K562 (cell line): ENCODE results near the gene CHAC1. TPM values are rescaled to one million over a fixed set of nuclear protein-coding genes. Genes with fewer than 3 reads are reported as not detected.

ENCODE experiments used
- CREB3L1 ChIP-seq: fragments of 450-650 bp; IDR thresholded peaks from 2 replicates; pipeline ENCODE4 v1.6.1; 2014; ENCODE audit warnings: low read depth, mild to moderate bottlenecking, moderate library complexity, borderline replicate concordance
- ELF1 ChIP-seq: fragments of 200-800 bp; sonication (Bioruptor generic); IDR thresholded peaks from 2 replicates; pipeline ENCODE4 v1.6.1; 2016; ENCODE audit warnings: missing genetic modification characterization, missing compliant biosample characterization
- GTF2A2 ChIP-seq: IDR thresholded peaks from 2 replicates; pipeline ENCODE4 v1.6.1; 2016; ENCODE audit warnings: mild to moderate bottlenecking, missing genetic modification characterization, missing compliant biosample characterization
- HDAC1 ChIP-seq, 2 experiments: fragments of 450-650 bp; IDR thresholded peaks; 2 replicates each; pipeline ENCODE4 v1.6.1; 2016 to 2017; ENCODE audit warnings: inconsistent platforms in 1 of 2, mild to moderate bottlenecking in 1 of 2, moderate library complexity in 1 of 2
- ILF3 ChIP-seq: fragments of 450-650 bp; IDR thresholded peaks from 2 replicates; pipeline ENCODE4 v1.6.1; 2018; ENCODE audit warnings: antibody characterized with exemption, mild to moderate bottlenecking, moderate library complexity, borderline replicate concordance
- RBFOX2 ChIP-seq: fragments of 200-400 bp; formaldehyde crosslinking; IDR thresholded peaks from 2 replicates; pipeline ENCODE4 v1.6.1; 2017; ENCODE audit warnings: low read depth, mild to moderate bottlenecking, low read length, moderate library complexity
- SMARCC2 ChIP-seq: fragments of 450-650 bp; IDR thresholded peaks from 2 replicates; pipeline ENCODE4 v1.6.1; 2017; ENCODE audit warnings: antibody characterized with exemption, moderate library complexity, mild to moderate bottlenecking, low read depth
- SRSF7 ChIP-seq: fragments of 200-400 bp; formaldehyde crosslinking; optimal IDR thresholded peaks from 2 replicates; pipeline ENCODE3; 2017; ENCODE audit warnings: mild to moderate bottlenecking, low read depth, low read length
- TEAD1 ChIP-seq, 2 experiments: fragments of 450-650 bp in 1 of 2; sonication (generic) in 1 of 2; formaldehyde crosslinking; IDR thresholded peaks; 2 replicates each; pipeline versions ENCODE4 v1.4.0 to v1.8.0; 2020 to 2022; ENCODE audit warnings: mild to moderate bottlenecking in 2 of 2, missing genetic modification reagents in 1 of 2
- TEAD2 ChIP-seq: fragments of 450-650 bp; IDR thresholded peaks from 2 replicates; pipeline ENCODE4 v1.6.1; 2016; ENCODE audit warnings: missing genetic modification characterization, control low read depth, missing compliant biosample characterization
- TOE1 ChIP-seq, 2 experiments: fragments of 450-650 bp in 1 of 2; sonication (generic) in 1 of 2; formaldehyde crosslinking in 1 of 2; IDR thresholded peaks; 2 replicates each; pipeline versions ENCODE4 v1.7.1 to v1.8.0; 2016 to 2022; ENCODE audit warnings: borderline replicate concordance in 2 of 2, mild to moderate bottlenecking in 2 of 2, antibody characterized with exemption in 1 of 2, inconsistent platforms in 1 of 2, low read depth in 1 of 2, missing genetic modification reagents in 1 of 2, moderate library complexity in 1 of 2
- ZC3H11A ChIP-seq: IDR thresholded peaks from 2 replicates; pipeline ENCODE4 v1.6.1; 2012; ENCODE audit warnings: low read depth, low read length, improper control_type of control experiment
- ZFPM2 ChIP-seq: fragments of 250-450 bp; sonication (Bioruptor Pico); IDR thresholded peaks from 2 replicates; pipeline ENCODE4 v1.5.1; 2022; ENCODE audit warnings: mild to moderate bottlenecking
- ZNF311 ChIP-seq: fragments of 250-450 bp; sonication (Bioruptor Pico); IDR thresholded peaks from 2 replicates; pipeline ENCODE4 v1.4.0; 2020; ENCODE audit warnings: mild to moderate bottlenecking, moderate library complexity
- ZNF324 ChIP-seq: fragments of 250-450 bp; sonication (Bioruptor Pico); IDR thresholded peaks from 2 replicates; pipeline ENCODE4 v1.4.0; 2020; ENCODE audit warnings: mild to moderate bottlenecking
- ZNF639 ChIP-seq, 2 experiments: fragments of 200-800 bp in 1 of 2; sonication (Bioruptor generic) in 1 of 2; sonication (generic) in 1 of 2; formaldehyde crosslinking in 1 of 2; IDR thresholded peaks in 1 of 2; conservative IDR thresholded peaks in 1 of 2; 2 replicates each; pipeline versions ENCODE4 v1.5.0 to v1.6.1; 2016 to 2020; ENCODE audit warnings: missing compliant biosample characterization in 1 of 2, missing genetic modification characterization in 1 of 2, missing genetic modification reagents in 1 of 2
- ZNF79 ChIP-seq: fragments of 250-450 bp; sonication (Bioruptor Pico); IDR thresholded peaks from 2 replicates; pipeline ENCODE4 v1.4.0; 2020; ENCODE audit warnings: low read depth, mild to moderate bottlenecking, moderate library complexity
- polyA plus RNA-seq, 8 experiments: library from polyadenylated mRNA; depleted of rRNA in 4 of 8; stranded (reverse) in 5 of 8; unstranded in 3 of 8; fragments of >200 nt; fragmentation: Nextera tagmentation in 2 of 8; fragmentation: Illumina TruSeq in 1 of 8; extraction: Ambion mirVana in 2 of 8; extraction: Trizol in 1 of 8; gene quantifications; 2 replicates each; pipeline versions ENCODE4 v1.2.1 to v1.2.3, GENCODE V29; 2011 to 2014; ENCODE audit warnings: inconsistent platforms in 1 of 8, missing spikeins in 1 of 8
- total RNA-seq, 7 experiments: library from RNA; depleted of rRNA in 6 of 7; stranded (reverse); fragments of >200 nt in 6 of 7; fragmentation: Illumina TruSeq in 2 of 7; extraction: Trizol in 2 of 7; gene quantifications; 2 replicates each; pipeline versions ENCODE4 v1.2.1 to v1.2.3, GENCODE V29; 2011 to 2021; ENCODE audit warnings: low replicate concordance in 1 of 7
- TF ChIP-seq, protein P1 (sequence below): fragments of 200-800 bp; sonication (Bioruptor generic); IDR thresholded peaks from 2 replicates; pipeline ENCODE4 v1.6.1; 2016; ENCODE audit warnings: missing genetic modification characterization, missing compliant biosample characterization

The CHAC1 gene
- total and polyA plus RNA-seq, 9 of the 15 experiments (the other 6 are each of a cell fraction or from before 2014, with no cell fraction given), result 0.47 to 39.0 (median 7.5) TPM

DNA sequence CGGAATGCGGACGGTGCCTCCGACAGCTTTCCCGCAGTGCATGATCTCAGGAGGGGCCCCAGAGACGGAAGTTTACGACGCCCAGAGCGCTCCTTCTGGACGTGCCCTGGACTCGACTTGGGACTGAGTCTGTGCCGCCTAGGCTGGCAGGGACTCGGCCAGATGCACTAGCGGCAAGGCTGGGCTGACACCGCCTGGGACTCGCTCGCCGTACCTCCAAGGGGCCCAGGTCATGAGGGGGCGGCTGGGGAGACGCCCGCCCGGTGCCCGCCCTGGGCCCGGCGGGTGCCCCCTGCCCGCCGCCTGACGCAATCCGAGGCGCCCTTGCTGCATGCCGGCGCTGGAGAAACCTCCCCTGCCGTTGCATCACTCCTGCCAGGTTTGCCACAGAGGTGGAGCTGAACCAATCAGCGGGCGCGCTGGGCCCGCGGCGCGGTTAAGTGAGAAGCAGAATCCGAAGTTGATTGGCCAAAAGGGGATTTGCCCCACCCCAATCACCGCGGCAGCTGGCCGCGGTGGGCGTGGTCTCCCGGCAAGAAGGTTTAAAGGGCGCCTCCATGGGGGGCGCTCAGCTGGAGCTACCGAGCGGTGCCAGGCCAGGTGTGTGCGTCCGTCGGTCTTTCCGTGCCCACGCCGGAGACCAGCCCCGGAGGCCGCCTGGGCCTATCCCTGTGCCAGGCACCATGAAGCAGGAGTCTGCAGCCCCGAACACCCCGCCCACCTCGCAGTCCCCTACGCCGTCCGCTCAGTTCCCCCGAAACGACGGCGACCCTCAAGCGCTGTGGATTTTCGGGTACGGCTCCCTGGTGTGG is at the start of gene CHAC1 (continued):
- no peak for TF ChIP-seq ZNF311 (CRISPR knock-in tag)
- TF ChIP-seq ZNF324 (CRISPR knock-in tag), result no peak
- no peak for TF ChIP-seq ZNF79 (CRISPR knock-in tag)
- 0 out of 4 replicates have a peak, but pooled peaks of 1 of the 2 experiments have one; percentile 53 for TF ChIP-seq TEAD1 (CRISPR knock-in tag; IDR thresholded peaks at IDR 0.05)
- no peak for TF ChIP-seq ILF3
- TF ChIP-seq TOE1 (IDR thresholded peaks at IDR 0.05; ENCODE audit: borderline replicate concordance), result no peak
- no peak for TF ChIP-seq TOE1 (CRISPR knock-in tag; IDR thresholded peaks at IDR 0.05; ENCODE audit: borderline replicate concordance, low read depth)
- peak; percentile 98 for TF ChIP-seq RBFOX2
- no peak for TF ChIP-seq SRSF7
- TF ChIP-seq ZFPM2, result no peak
- no peak for TF ChIP-seq ZC3H11A
- TF ChIP-seq ELF1 (tag), result no peak
- TF ChIP-seq ZNF639 (CRISPR knock-in tag; conservative IDR thresholded peaks at IDR 0.05 in 1 of 2, IDR thresholded peaks at IDR 0.05 in 1 of 2), result no peak
- no peak for TF ChIP-seq GTF2A2 (tag)
- TF ChIP-seq HDAC1 (IDR thresholded peaks at IDR 0.05), result peak in 1 of 2 experiments; percentile 67; a peak in 2 of 4 replicates
- no peak for TF ChIP-seq SMARCC2
- no peak for TF ChIP-seq TEAD2 (tag)
- TF ChIP-seq, protein P1, sequence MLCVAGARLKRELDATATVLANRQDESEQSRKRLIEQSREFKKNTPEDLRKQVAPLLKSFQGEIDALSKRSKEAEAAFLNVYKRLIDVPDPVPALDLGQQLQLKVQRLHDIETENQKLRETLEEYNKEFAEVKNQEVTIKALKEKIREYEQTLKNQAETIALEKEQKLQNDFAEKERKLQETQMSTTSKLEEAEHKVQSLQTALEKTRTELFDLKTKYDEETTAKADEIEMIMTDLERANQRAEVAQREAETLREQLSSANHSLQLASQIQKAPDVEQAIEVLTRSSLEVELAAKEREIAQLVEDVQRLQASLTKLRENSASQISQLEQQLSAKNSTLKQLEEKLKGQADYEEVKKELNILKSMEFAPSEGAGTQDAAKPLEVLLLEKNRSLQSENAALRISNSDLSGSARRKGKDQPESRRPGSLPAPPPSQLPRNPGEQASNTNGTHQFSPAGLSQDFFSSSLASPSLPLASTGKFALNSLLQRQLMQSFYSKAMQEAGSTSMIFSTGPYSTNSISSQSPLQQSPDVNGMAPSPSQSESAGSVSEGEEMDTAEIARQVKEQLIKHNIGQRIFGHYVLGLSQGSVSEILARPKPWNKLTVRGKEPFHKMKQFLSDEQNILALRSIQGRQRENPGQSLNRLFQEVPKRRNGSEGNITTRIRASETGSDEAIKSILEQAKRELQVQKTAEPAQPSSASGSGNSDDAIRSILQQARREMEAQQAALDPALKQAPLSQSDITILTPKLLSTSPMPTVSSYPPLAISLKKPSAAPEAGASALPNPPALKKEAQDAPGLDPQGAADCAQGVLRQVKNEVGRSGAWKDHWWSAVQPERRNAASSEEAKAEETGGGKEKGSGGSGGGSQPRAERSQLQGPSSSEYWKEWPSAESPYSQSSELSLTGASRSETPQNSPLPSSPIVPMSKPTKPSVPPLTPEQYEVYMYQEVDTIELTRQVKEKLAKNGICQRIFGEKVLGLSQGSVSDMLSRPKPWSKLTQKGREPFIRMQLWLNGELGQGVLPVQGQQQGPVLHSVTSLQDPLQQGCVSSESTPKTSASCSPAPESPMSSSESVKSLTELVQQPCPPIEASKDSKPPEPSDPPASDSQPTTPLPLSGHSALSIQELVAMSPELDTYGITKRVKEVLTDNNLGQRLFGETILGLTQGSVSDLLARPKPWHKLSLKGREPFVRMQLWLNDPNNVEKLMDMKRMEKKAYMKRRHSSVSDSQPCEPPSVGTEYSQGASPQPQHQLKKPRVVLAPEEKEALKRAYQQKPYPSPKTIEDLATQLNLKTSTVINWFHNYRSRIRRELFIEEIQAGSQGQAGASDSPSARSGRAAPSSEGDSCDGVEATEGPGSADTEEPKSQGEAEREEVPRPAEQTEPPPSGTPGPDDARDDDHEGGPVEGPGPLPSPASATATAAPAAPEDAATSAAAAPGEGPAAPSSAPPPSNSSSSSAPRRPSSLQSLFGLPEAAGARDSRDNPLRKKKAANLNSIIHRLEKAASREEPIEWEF, result no peak
- TF ChIP-seq CREB3L1, result peak; percentile 70
